ENCODE measurements around the gene F7. TPM values are rescaled to one million over a fixed set of nuclear protein-coding genes. Genes with fewer than 3 reads are reported as not detected.

The F7 gene
- total and polyA plus RNA-seq, 5 experiments from 2014 or later = 0.14 to 0.36 (median 0.16) TPM; not detected in 2

GRCh38 chr13:113113846-113114271 is 8.3 kb downstream of the F7 start:
- POLR2A ChIA-PET = no interaction called here
- ATAC-seq (no peak), DNase-seq (peak in 2 of 10 donors; percentile 1 to 44)
- Mint-ChIP-seq H3K9me3 (no peaks in the 10 kb centered on the region), H3K27me3 (peaks cover 0 to 17% (median 0%) of the 10 kb centered on the region in 5 donors), H3K4me3 (peak overlapping the region in 1 of 10 donors; percentile 14), H3K27ac (no peak overlapping the region), H3K36me3 (no peaks in the 10 kb centered on the region), H3K4me1 (peaks cover 0 to 3% (median 2%) of the 10 kb centered on the region in 4 donors)

- POLR2A ChIA-PET = no interaction called here
- Mint-ChIP-seq H3K27me3 (peaks cover 0 to 19% (median under 1%) of the 10 kb centered on the region in 5 donors), H3K4me3 (no peak overlapping the region), H3K27ac (no peak overlapping the region), H3K36me3 (no peaks in the 10 kb centered on the region), H3K4me1 (no peaks in the 10 kb centered on the region), H3K9me3 (no peaks in the 10 kb centered on the region)
- ATAC-seq (no peak), DNase-seq (peak in 2 of 10 donors; percentile 14 to 19)
Measured at GRCh38 chr13:113114511-113115362, 9.1 kb downstream of the F7 start.

- Mint-ChIP-seq H3K27ac (no peak overlapping the region), H3K27me3 (peaks cover 0 to 25% (median 2%) of the 10 kb centered on the region in 5 donors), H3K4me1 (no peaks in the 10 kb centered on the region), H3K9me3 (no peaks in the 10 kb centered on the region), H3K36me3 (no peaks in the 10 kb centered on the region), H3K4me3 (no peak overlapping the region)
- POLR2A ChIA-PET = no interaction called here
- ATAC-seq = no peak
- peak in 2 of 10 donors; percentile 13 to 43 for DNase-seq
Measured at GRCh38 chr13:113115363-113116205, 10.0 kb downstream of the F7 start.

- no peaks in the 10 kb centered on the region for H3K9me3 Mint-ChIP-seq
- no peak overlapping the region for H3K4me3 Mint-ChIP-seq
- H3K27me3 Mint-ChIP-seq = peaks cover 0 to 25% (median 2%) of the 10 kb centered on the region in 5 donors
- no peak overlapping the region for H3K27ac Mint-ChIP-seq
- DNase-seq = peak in 1 of 10 donors; percentile 3
- no peaks in the 10 kb centered on the region for H3K4me1 Mint-ChIP-seq
- ATAC-seq = no peak
- no peaks in the 10 kb centered on the region for H3K36me3 Mint-ChIP-seq
- POLR2A ChIA-PET = no interaction called here
Measured at GRCh38 chr13:113116206-113116800, 10.7 kb downstream of the F7 start.

GRCh38 chr13:113116871-113117271 is 11.3 kb downstream of the F7 start:
- H3K36me3 Mint-ChIP-seq = no peaks in the 10 kb centered on the region
- H3K9me3 Mint-ChIP-seq = no peaks in the 10 kb centered on the region
- H3K4me3 Mint-ChIP-seq = no peak overlapping the region
- peak in 1 of 10 donors; percentile 9 for DNase-seq
- no peak overlapping the region for H3K27ac Mint-ChIP-seq
- peaks cover 0 to 25% (median 2%) of the 10 kb centered on the region in 5 donors for H3K27me3 Mint-ChIP-seq
- POLR2A ChIA-PET = no interaction called here
- no peak for ATAC-seq
- H3K4me1 Mint-ChIP-seq = no peaks in the 10 kb centered on the region

- no peaks in the 10 kb centered on the region for H3K36me3 Mint-ChIP-seq
- POLR2A ChIA-PET = no interaction called here
Measured at GRCh38 chr13:113117335-113117872, 11.8 kb downstream of the F7 start.

DNA sequence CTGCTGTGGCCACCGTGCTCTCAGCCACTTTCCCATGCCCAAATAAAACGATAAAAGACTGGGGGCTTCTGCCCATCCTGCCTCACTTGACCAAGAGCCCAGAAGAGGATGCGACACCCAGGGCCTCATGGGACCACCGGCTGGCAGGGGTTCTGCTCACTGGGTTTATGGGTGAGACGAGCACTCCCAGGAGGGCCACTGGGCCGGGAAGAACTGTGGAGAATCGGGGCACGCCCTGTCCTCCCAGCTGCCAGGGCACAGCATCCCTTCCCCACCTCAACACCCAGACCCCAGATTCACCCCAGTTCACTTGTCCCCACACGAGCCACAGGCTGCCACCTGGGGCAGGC is 12.3 kb downstream of the F7 start:
- peaks cover 0 to 30% (median 4%) of the 10 kb centered on the region in 5 donors for H3K27me3 Mint-ChIP-seq
- H3K27ac Mint-ChIP-seq = no peak overlapping the region
- H3K36me3 Mint-ChIP-seq = no peaks in the 10 kb centered on the region
- DNase-seq (peak in 2 of 10 donors; percentile 10 to 62), ATAC-seq (no peak)
- no peaks in the 10 kb centered on the region for H3K4me1 Mint-ChIP-seq
- H3K4me3 Mint-ChIP-seq = no peak overlapping the region
- POLR2A ChIA-PET = no interaction called here
- no peaks in the 10 kb centered on the region for H3K9me3 Mint-ChIP-seq

More at GRCh38 chr13:113117335-113117872, 11.8 kb downstream of the F7 start:
- Mint-ChIP-seq H3K4me1 (no peaks in the 10 kb centered on the region), H3K4me3 (no peak overlapping the region), H3K9me3 (no peaks in the 10 kb centered on the region), H3K27ac (no peak overlapping the region), H3K27me3 (peaks cover 0 to 25% (median 4%) of the 10 kb centered on the region in 5 donors)
- ATAC-seq = no peak
- DNase-seq = peak in 2 of 10 donors; percentile 10 to 58

DNA sequence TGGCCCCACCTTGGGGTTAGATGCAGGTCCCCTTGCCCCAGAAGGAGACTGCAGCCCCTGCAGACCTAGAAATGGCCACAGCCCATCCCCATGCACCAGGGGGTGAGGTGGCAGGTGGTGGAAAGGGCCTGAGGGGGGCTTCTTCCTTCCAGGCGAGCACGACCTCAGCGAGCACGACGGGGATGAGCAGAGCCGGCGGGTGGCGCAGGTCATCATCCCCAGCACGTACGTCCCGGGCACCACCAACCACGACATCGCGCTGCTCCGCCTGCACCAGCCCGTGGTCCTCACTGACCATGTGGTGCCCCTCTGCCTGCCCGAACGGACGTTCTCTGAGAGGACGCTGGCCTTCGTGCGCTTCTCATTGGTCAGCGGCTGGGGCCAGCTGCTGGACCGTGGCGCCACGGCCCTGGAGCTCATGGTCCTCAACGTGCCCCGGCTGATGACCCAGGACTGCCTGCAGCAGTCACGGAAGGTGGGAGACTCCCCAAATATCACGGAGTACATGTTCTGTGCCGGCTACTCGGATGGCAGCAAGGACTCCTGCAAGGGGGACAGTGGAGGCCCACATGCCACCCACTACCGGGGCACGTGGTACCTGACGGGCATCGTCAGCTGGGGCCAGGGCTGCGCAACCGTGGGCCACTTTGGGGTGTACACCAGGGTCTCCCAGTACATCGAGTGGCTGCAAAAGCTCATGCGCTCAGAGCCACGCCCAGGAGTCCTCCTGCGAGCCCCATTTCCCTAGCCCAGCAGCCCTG is 12.8 kb downstream of the F7 start:
- Mint-ChIP-seq H3K9me3 (no peaks in the 10 kb centered on the region), H3K4me1 (no peaks in the 10 kb centered on the region), H3K4me3 (no peak overlapping the region), H3K36me3 (no peaks in the 10 kb centered on the region), H3K27me3 (peaks cover 0 to 32% (median 5%) of the 10 kb centered on the region in 5 donors), H3K27ac (no peak overlapping the region)
- ATAC-seq (no peak), DNase-seq (no peak)
- POLR2A ChIA-PET = no interaction called here

DNA sequence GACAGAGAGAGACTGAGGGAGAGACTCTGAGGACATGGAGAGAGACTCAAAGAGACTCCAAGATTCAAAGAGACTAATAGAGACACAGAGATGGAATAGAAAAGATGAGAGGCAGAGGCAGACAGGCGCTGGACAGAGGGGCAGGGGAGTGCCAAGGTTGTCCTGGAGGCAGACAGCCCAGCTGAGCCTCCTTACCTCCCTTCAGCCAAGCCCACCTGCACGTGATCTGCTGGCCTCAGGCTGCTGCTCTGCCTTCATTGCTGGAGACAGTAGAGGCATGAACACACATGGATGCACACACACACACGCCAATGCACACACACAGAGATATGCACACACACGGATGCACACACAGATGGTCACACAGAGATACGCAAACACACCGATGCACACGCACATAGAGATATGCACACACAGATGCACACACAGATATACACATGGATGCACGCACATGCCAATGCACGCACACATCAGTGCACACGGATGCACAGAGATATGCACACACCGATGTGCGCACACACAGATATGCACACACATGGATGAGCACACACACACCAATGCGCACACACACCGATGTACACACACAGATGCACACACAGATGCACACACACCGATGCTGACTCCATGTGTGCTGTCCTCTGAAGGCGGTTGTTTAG is 13.7 kb downstream of the F7 start:
- Mint-ChIP-seq H3K27me3 (peaks cover 0 to 30% (median 5%) of the 10 kb centered on the region in 5 donors), H3K4me3 (no peak overlapping the region), H3K4me1 (no peaks in the 10 kb centered on the region), H3K36me3 (no peaks in the 10 kb centered on the region), H3K9me3 (no peaks in the 10 kb centered on the region), H3K27ac (peak overlapping the region in 1 of 10 donors; percentile 33)
- DNase-seq = no peak
- POLR2A ChIA-PET = no interaction called here
- no peak for ATAC-seq

DNA sequence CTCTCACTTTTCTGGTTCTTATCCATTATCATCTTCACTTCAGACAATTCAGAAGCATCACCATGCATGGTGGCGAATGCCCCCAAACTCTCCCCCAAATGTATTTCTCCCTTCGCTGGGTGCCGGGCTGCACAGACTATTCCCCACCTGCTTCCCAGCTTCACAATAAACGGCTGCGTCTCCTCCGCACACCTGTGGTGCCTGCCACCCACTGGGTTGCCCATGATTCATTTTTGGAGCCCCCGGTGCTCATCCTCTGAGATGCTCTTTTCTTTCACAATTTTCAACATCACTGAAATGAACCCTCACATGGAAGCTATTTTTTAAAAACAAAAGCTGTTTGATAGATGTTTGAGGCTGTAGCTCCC is 14.2 kb downstream of the F7 start:
- Mint-ChIP-seq H3K9me3 (no peaks in the 10 kb centered on the region), H3K36me3 (no peaks in the 10 kb centered on the region), H3K4me1 (no peaks in the 10 kb centered on the region), H3K4me3 (no peak overlapping the region), H3K27ac (peak overlapping the region in 1 of 10 donors; percentile 33), H3K27me3 (peaks cover 0 to 30% (median 5%) of the 10 kb centered on the region in 5 donors)
- ATAC-seq (no peak), DNase-seq (no peak)
- POLR2A ChIA-PET = no interaction called here

- POLR2A ChIA-PET = no interaction called here
- Mint-ChIP-seq H3K4me1 (no peaks in the 10 kb centered on the region), H3K9me3 (no peaks in the 10 kb centered on the region), H3K36me3 (no peaks in the 10 kb centered on the region), H3K27me3 (peaks cover 0 to 33% (median 6%) of the 10 kb centered on the region in 5 donors), H3K4me3 (no peak overlapping the region), H3K27ac (peak overlapping the region in 1 of 10 donors; percentile 33)
- ATAC-seq (no peak), DNase-seq (peak in 1 of 10 donors; percentile 13)
Measured at GRCh38 chr13:113120300-113121182, 14.9 kb downstream of the F7 start.

All from naive thymus-derived CD8-positive, alpha-beta T cell (primary cell).